Stimulated activated CD8-positive, alpha-beta memory T cell treated with anti-CD3 and anti-CD28 coated beads, Interleukin-15, amount 100 ng/mL, for 24 hours (primary cell): ENCODE data around the gene OR6Y1.

Experiments used
- DNase-seq: peaks from one replicate; pipeline ENCODE4 v3.0.0-alpha.2; 2020; ENCODE audit warnings: low read depth

Gene OR6Y1

DNA sequence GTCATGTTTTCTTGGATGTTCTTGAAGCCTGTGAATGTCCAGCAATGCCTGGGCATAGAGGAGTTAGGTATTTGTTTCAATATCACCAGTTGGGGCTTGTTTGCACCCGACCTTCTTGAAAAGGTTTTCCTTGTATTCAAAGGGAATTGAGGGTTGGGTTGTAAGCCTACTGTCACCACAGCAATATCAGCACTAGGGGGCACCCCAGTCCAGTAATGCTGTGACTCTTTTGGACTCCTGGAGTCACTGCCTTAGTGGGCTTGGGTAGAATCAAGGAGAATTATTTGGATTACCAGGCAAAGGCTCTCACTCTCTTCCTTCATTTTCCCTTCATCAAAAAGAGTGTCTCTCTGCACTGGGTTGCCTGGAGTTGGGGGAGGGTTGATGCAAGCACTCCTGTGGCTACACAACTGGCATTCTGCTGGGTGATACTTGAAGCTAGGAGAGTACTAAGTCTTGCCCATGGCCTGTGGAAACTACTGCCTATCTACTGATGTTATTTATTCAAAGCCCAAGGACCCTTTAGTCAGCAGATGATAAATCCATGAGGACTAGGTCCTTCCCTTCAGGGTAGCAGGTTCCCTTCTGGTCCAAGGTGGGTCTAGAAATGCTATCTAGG is 47.7 kb downstream of the OR6Y1 start:
- no peak for DNase-seq

DNA sequence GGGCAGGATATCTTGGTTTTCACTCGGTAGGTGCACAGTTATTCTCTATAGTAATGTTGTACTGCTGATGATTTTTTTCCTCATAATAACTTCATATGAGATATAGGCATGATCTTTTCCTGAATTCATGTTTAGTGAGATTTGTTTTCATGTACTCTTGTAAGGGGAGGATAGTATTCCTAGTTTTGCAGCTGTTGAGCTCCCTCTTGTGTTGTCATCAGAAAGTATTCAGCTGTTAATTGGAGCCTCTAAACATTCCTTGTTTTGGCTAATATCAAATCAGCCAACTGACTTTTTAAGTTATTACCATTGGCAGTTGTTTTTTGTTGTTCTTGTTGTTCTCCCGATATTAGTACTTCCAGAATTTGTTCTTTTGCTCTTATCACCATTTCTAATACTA is 57.8 kb downstream of the OR6Y1 start:
- no peak for DNase-seq

DNA sequence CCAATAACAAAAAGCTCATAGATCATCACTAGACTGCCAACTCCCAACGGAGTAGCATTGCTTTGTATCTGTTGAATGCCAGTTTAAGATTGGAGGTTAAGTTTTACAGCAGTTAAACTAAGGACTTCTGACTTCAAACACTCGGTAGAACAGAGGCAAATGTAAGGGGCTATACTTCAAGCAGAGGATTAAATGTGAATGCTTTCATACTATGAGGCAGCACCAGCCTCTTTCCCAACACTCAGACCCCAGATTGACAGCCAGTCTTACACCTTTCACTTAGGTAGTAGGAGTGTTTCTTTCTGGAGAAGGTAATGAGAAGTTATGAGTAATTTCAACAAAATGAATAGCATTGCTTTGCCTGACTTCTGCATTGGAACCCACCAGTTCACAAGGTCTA is 59.4 kb downstream of the OR6Y1 start:
- DNase-seq = no peak
